Measurements from ENCODE around the gene GLTP.
A peak's percentile ranks its signal among the peaks of the same experiment; 100 is the strongest.

GLTP gene

GRCh38 chr12:109818253-109818652 is 62.1 kb downstream of the GLTP start:
- no peak for DNase-seq

- DNase-seq = no peak
These were observed 62.6 kb downstream of the GLTP start for GRCh38 chr12:109817627-109818231.

GRCh38 chr12:109816870-109817269 is 63.5 kb downstream of the GLTP start:
- DNase-seq = no peak

- peak; percentile 71 for DNase-seq
These were observed 64.4 kb downstream of the GLTP start for GRCh38 chr12:109815757-109816617.

GRCh38 chr12:109815225-109815624 is 65.1 kb downstream of the GLTP start:
- DNase-seq = no peak

GRCh38 chr12:109814600-109815150 is 65.7 kb downstream of the GLTP start:
- DNase-seq = peak; percentile 75

GRCh38 chr12:109813810-109814416 is 66.4 kb downstream of the GLTP start:
- DNase-seq = no peak

GRCh38 chr12:109811624-109811995 is 68.7 kb downstream of the GLTP start:
- no peak for DNase-seq

GRCh38 chr12:109810954-109811623 is 69.3 kb downstream of the GLTP start:
- DNase-seq = no peak

- no peak for DNase-seq
These were observed 71.3 kb downstream of the GLTP start for GRCh38 chr12:109808876-109809646.

- no peak for DNase-seq
These were observed 72.2 kb downstream of the GLTP start for GRCh38 chr12:109807954-109808643.

GRCh38 chr12:109804820-109805761 is 75.2 kb downstream of the GLTP start:
- DNase-seq = peak; percentile 71

- no peak for DNase-seq
These were observed 76.7 kb downstream of the GLTP start for GRCh38 chr12:109803678-109804077.

- no peak for DNase-seq
These were observed 77.5 kb downstream of the GLTP start for GRCh38 chr12:109802828-109803227.

Data from left hindlimb (tissue), 1 donor.